HCT116 (cell line): ENCODE data around the gene FAM199X. TPM values are rescaled to one million over a fixed set of nuclear protein-coding genes. Genes with fewer than 3 reads are reported as not detected.

Source experiments
- ATAC-seq: fragments of 200-7000 bp; cut with Tn5 transposase; 2 replicates; pipeline ENCODE4 v1.9.1; 2020; ENCODE audit warnings: mild to moderate bottlenecking, moderate library complexity
- BruUV-seq: library from RNA; stranded (reverse); fragments of 400-500 nt; replicated peaks from 2 replicates; lab custom pipeline; 2021; lab: Mats Ljungman, UMichigan
- CTCF ChIA-PET: fragments of 300-600 bp; sonication (Branson Sonifier 250); formaldehyde crosslinking; loops from one replicate; lab custom pipeline; 2021; ENCODE audit warnings: antibody characterized with exemption; lab: Charles Lee
- POLR2A ChIA-PET: fragments of 300-600, 350-600 bp; sonication (Branson Sonifier 250); formaldehyde crosslinking; loops from one replicate; lab custom pipeline; 2021; ENCODE audit warnings: antibody characterized with exemption; lab: Charles Lee
- RAD21 ChIA-PET, 2 experiments: fragments of 300-600 bp; sonication (Branson Sonifier 250); formaldehyde crosslinking; loops; one replicate each; lab custom pipeline; 2023; ENCODE audit warnings: low total read pairs in 2 of 2; ENCODE audit not compliant: uncharacterized antibody in 2 of 2, unreplicated experiment in 2 of 2, low non-redundant PET in 1 of 2; lab: Charles Lee
- DNase-seq: peaks from one replicate; pipeline ENCODE4 v3.0.0-alpha.2; 2010; ENCODE audit warnings: low read depth, low spot score
- H2AFZ ChIP-seq: fragments of 200-600 bp; shearing (Covaris generic), sonication (generic); 2 replicates; pipeline ENCODE4 v1.6.1; 2017; ENCODE audit warnings: low read depth, mixed run types, mixed read lengths, antibody characterized with exemption, low read length; ENCODE audit not compliant: poor library complexity, severe bottlenecking
- H3K27ac ChIP-seq: 2 replicates; pipeline ENCODE4 v1.5.1; 2012; ENCODE audit warnings: low read depth, low read length
- H3K27me3 ChIP-seq: fragments of 200-600 bp; sonication (generic); 2 replicates; pipeline ENCODE4 v1.6.1; 2016; ENCODE audit warnings: mixed run types, low read length, mixed read lengths; ENCODE audit not compliant: insufficient read depth
- H3K36me3 ChIP-seq, 2 experiments: fragments of 200-500 bp in 1 of 2; fragments of 200-600 bp in 1 of 2; sonication (Bioruptor generic) in 1 of 2; sonication (generic) in 1 of 2; 2 replicates each; pipeline versions ENCODE4 v1.5.1 to v1.6.1; 2014 to 2016; ENCODE audit warnings: low read length in 2 of 2, inconsistent platforms in 1 of 2, mixed read lengths in 1 of 2, mixed run types in 1 of 2; ENCODE audit not compliant: insufficient read depth in 2 of 2, control insufficient read depth in 1 of 2
- H3K4me1 ChIP-seq, 2 experiments: fragments of 200-600 bp in 1 of 2; sonication (generic) in 1 of 2; 2 replicates each; pipeline versions ENCODE4 v1.5.1 to v1.6.1; 2012 to 2017; ENCODE audit warnings: low read length in 2 of 2, inconsistent platforms in 1 of 2, mild to moderate bottlenecking in 1 of 2, mixed read lengths in 1 of 2, mixed run types in 1 of 2, moderate library complexity in 1 of 2; ENCODE audit not compliant: insufficient read depth in 2 of 2, control insufficient read depth in 1 of 2
- H3K4me2 ChIP-seq: fragments of 200-600 bp; sonication (generic); 2 replicates; pipeline ENCODE4 v1.6.1; 2017; ENCODE audit warnings: mixed run types, low read length, mixed read lengths
- H3K4me3 ChIP-seq, 2 experiments: fragments of 200-600 bp in 1 of 2; sonication (generic) in 1 of 2; replicated peaks in 1 of 2; 2 replicates each; pipeline ENCODE4 v1.5.1; 2011 to 2016; ENCODE audit warnings: low read length in 2 of 2, control low read depth in 1 of 2, low read depth in 1 of 2, mild to moderate bottlenecking in 1 of 2, mixed read lengths in 1 of 2, mixed run types in 1 of 2
- H3K79me2 ChIP-seq: fragments of 200-600 bp; sonication (generic); 2 replicates; pipeline ENCODE4 v1.6.1; 2017; ENCODE audit warnings: mild to moderate bottlenecking, mixed run types, low read length, moderate library complexity, mixed read lengths; ENCODE audit not compliant: insufficient read depth
- H3K9ac ChIP-seq: fragments of 200-600 bp; sonication (generic); 2 replicates; pipeline ENCODE4 v1.6.1; 2016; ENCODE audit warnings: low read length, mixed read lengths
- H3K9me2 ChIP-seq: fragments of 200-600 bp; sonication (generic), shearing (Covaris generic); 2 replicates; pipeline ENCODE4 v1.6.1; 2017; ENCODE audit warnings: mixed run types, mild to moderate bottlenecking, moderate library complexity; ENCODE audit not compliant: insufficient read depth
- H3K9me3 ChIP-seq, 2 experiments: fragments of 200-500 bp in 1 of 2; fragments of 200-600 bp in 1 of 2; sonication (Bioruptor generic) in 1 of 2; sonication (generic) in 1 of 2; 2 replicates each; pipeline ENCODE4 v1.6.1; 2014 to 2017; ENCODE audit warnings: low read length in 2 of 2, mixed read lengths in 2 of 2, inconsistent platforms in 1 of 2, low read depth in 1 of 2, mild to moderate bottlenecking in 1 of 2, mixed run types in 1 of 2, moderate library complexity in 1 of 2; ENCODE audit not compliant: control insufficient read depth in 1 of 2, insufficient read depth in 1 of 2
- H4K20me1 ChIP-seq: fragments of 200-600 bp; sonication (generic), shearing (Covaris generic); 2 replicates; pipeline ENCODE4 v1.6.1; 2017; ENCODE audit warnings: mixed run types, mild to moderate bottlenecking, moderate library complexity; ENCODE audit not compliant: insufficient read depth
- CEBPB ChIP-seq: IDR thresholded peaks from 2 replicates; pipeline ENCODE4 v1.6.1; 2012; ENCODE audit warnings: low read depth
- EGR1 ChIP-seq: IDR thresholded peaks from 2 replicates; pipeline ENCODE4 v1.6.1; 2012; ENCODE audit warnings: low read depth
- FOSL1 ChIP-seq: IDR thresholded peaks from 2 replicates; pipeline ENCODE4 v1.6.1; 2012; ENCODE audit warnings: low read depth
- JUND ChIP-seq: IDR thresholded peaks from 2 replicates; pipeline ENCODE4 v1.6.1; 2012
- MAX ChIP-seq: IDR thresholded peaks from 2 replicates; pipeline ENCODE4 v1.6.1; 2012
- POLR2A ChIP-seq: IDR thresholded peaks from 2 replicates; pipeline ENCODE4 v1.7.0; 2011; ENCODE audit warnings: borderline replicate concordance; ENCODE audit not compliant: insufficient read depth, insufficient read length; ENCODE audit errors: extremely low read depth
- REST ChIP-seq: IDR thresholded peaks from 2 replicates; pipeline ENCODE4 v1.6.1; 2012; ENCODE audit warnings: low read depth
- SIN3A ChIP-seq: IDR thresholded peaks from 2 replicates; pipeline ENCODE4 v1.6.1; 2012; ENCODE audit warnings: low read depth
- SP1 ChIP-seq: IDR thresholded peaks from 2 replicates; pipeline ENCODE4 v1.6.1; 2012; ENCODE audit warnings: low read depth
- ZFX ChIP-seq: fragments of 450-650 bp; IDR thresholded peaks from 2 replicates; pipeline ENCODE4 v1.6.1; 2017
- intact Hi-C: fragments of 100-400 bp; cut with micrococcal nuclease; formaldehyde crosslinking; loops from 2 replicates; pipeline ENCODE4 v1.10.0; 2022
- total RNA-seq: library from RNA; stranded (reverse); gene quantifications from one replicate; pipeline ENCODE4 v1.2.1, GENCODE V29; 2021; ENCODE audit not compliant: unreplicated experiment

The FAM199X gene
- total RNA-seq, 1 experiment from 2014 or later: 21.1 TPM

- Histone ChIP-seq H3K36me3 (peaks cover 0 to 7% of the 10 kb centered on the region in 2 experiments; a peak in 2 of 4 replicates), H3K4me2 (no peak overlapping the region), H2AFZ (no peak overlapping the region), H3K27ac (no peak overlapping the region), H3K9me2 (no peaks in the 10 kb centered on the region), H4K20me1 (no peaks in the 10 kb centered on the region), H3K79me2 (no peaks in the 10 kb centered on the region), H3K4me1 (no peaks in the 10 kb centered on the region), H3K4me3 (no peak overlapping the region), H3K9me3 (no peaks in the 10 kb centered on the region), H3K27me3 (no peaks in the 10 kb centered on the region), H3K9ac (no peak overlapping the region)
- TF ChIP-seq MAX: no peak
- no peak for TF ChIP-seq CEBPB
- no peak for TF ChIP-seq SIN3A
- TF ChIP-seq POLR2A: no peak
- no peak for TF ChIP-seq SP1
- no peak for TF ChIP-seq ZFX
- TF ChIP-seq EGR1: no peak
- TF ChIP-seq FOSL1: no peak
- TF ChIP-seq REST: no peak
- TF ChIP-seq JUND: no peak
- BruUV-seq: no TSS peak
- ChIA-PET RAD21 (no interaction called here), CTCF (interaction anchor here (1.1 to 4.1 kb wide), 3 partner anchors 10 to 80 kb away, joined by 4 to 26 read pairs (median 10); no protein-coding TSS in a partner anchor), POLR2A (no interaction called here)
- no peak for ATAC-seq
- DNase-seq: no peak
- intact Hi-C loops: loop anchor here (1.0 kb wide), 1 partner anchor 76 kb away; no protein-coding TSS in a partner anchor
These were observed 28.8 kb downstream of the FAM199X start for GRCh38 chrX:104195013-104195412.
